ENCODE data around the gene RTN4. TPM values are rescaled to one million over a fixed set of nuclear protein-coding genes. Genes with fewer than 3 reads are reported as not detected.
"Not testable (repeated sequence)": the region's sequence is repeated elsewhere in the genome, so short reads cannot be mapped to it uniquely, and the experiment has no call there.

Gene RTN4, protein sequence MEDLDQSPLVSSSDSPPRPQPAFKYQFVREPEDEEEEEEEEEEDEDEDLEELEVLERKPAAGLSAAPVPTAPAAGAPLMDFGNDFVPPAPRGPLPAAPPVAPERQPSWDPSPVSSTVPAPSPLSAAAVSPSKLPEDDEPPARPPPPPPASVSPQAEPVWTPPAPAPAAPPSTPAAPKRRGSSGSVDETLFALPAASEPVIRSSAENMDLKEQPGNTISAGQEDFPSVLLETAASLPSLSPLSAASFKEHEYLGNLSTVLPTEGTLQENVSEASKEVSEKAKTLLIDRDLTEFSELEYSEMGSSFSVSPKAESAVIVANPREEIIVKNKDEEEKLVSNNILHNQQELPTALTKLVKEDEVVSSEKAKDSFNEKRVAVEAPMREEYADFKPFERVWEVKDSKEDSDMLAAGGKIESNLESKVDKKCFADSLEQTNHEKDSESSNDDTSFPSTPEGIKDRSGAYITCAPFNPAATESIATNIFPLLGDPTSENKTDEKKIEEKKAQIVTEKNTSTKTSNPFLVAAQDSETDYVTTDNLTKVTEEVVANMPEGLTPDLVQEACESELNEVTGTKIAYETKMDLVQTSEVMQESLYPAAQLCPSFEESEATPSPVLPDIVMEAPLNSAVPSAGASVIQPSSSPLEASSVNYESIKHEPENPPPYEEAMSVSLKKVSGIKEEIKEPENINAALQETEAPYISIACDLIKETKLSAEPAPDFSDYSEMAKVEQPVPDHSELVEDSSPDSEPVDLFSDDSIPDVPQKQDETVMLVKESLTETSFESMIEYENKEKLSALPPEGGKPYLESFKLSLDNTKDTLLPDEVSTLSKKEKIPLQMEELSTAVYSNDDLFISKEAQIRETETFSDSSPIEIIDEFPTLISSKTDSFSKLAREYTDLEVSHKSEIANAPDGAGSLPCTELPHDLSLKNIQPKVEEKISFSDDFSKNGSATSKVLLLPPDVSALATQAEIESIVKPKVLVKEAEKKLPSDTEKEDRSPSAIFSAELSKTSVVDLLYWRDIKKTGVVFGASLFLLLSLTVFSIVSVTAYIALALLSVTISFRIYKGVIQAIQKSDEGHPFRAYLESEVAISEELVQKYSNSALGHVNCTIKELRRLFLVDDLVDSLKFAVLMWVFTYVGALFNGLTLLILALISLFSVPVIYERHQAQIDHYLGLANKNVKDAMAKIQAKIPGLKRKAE
- total RNA-seq: 100 to 1,000 TPM; 126 to 161 TPM

DNA sequence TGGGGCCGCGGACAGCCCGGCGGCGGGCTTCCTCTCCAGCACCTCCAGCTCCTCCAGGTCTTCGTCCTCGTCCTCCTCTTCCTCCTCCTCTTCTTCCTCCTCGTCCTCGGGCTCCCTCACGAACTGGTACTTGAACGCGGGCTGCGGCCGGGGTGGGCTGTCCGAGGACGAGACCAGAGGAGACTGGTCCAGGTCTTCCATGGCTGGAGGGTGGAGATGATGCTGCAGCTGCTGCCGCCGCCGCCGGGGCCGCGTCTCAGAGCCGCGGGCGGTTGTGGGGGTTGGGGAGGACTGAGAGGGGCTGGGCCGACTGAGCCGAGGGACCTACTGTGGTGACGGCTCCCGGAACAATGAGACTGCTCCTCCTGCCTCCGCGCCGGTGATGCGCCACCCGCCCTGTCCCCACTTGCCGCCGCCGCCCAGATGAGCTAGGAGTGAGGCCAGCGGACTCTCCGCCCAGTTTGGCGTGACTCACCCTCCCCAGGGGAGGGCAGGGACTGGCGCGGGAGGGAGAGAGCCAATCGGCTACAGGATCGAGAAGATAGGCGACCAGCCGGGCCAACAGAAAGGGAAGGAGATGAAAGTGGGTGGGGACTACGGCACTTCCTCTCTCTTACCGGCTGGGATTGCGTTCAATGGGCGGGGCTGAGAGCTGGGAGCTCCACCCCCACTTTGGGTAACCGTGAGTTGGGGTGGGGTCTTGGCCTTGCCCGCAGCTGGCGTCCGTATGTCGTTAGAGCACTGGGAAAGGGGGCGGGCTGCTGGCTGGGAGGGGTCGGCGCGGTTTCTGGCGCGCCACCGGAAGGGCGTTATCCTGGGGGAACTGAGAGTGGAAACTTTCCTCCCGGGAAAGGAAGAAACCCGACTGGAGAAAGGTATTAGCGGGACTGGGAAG is at the start of gene RTN4:
Gene RTN4, minus strand, starts transcription at position 352 of the 895 bp plus-strand sequence. Its CDS starts 151 bp downstream, at position 201.
- DNase-seq (ENCODE audit: low spot score): peak; percentile 100
- Mint-ChIP-seq H3K9me3 (no peaks in the 10 kb centered on the region), H3K4me3 (peak within 1 kb of the TSS; percentile 99), H3K4me1 (ENCODE audit: low read depth in 2 of 2) (peaks cover 46 to 49% of the 10 kb centered on the region in 2 donors), H3K27me3 (no peaks in the 10 kb centered on the region), H3K36me3 (peaks cover 5% of the 10 kb centered on the region), H3K27ac (peak within 1 kb of the TSS; percentile 100)
- ATAC-seq: peak; percentile 97

- Mint-ChIP-seq H3K36me3 (no peaks in the 10 kb centered on the region), H3K27ac (no peak overlapping the region), H3K9me3 (no peaks in the 10 kb centered on the region), H3K4me1 (ENCODE audit: low read depth in 2 of 2) (peaks cover 8 to 11% of the 10 kb centered on the region in 2 donors), H3K27me3 (no peaks in the 10 kb centered on the region), H3K4me3 (no peak overlapping the region)
- DNase-seq (ENCODE audit: low spot score) (no peak), ATAC-seq (no peak)
Observed at GRCh38 chr2:55099493-55099877, 49.2 kb upstream of the RTN4 start.

GRCh38 chr2:55097461-55098410 is 47.5 kb upstream of the RTN4 start:
- Mint-ChIP-seq H3K9me3 (no peaks in the 10 kb centered on the region), H3K4me1 (ENCODE audit: low read depth in 2 of 2) (peaks cover 8 to 11% of the 10 kb centered on the region in 2 donors), H3K4me3 (no peak overlapping the region), H3K27me3 (no peaks in the 10 kb centered on the region), H3K36me3 (no peaks in the 10 kb centered on the region), H3K27ac (no peak overlapping the region)
- DNase-seq (ENCODE audit: low spot score) (no peak), ATAC-seq (no peak)

- DNase-seq (ENCODE audit: low spot score) (no peak), ATAC-seq (no peak)
- Mint-ChIP-seq H3K9me3 (no peaks in the 10 kb centered on the region), H3K27ac (no peak overlapping the region), H3K27me3 (no peaks in the 10 kb centered on the region), H3K4me1 (ENCODE audit: low read depth in 2 of 2) (peaks cover 8 to 11% of the 10 kb centered on the region in 2 donors), H3K4me3 (no peak overlapping the region), H3K36me3 (no peaks in the 10 kb centered on the region)
Observed at GRCh38 chr2:55097082-55097460, 46.8 kb upstream of the RTN4 start.

GRCh38 chr2:55096586-55096985 is 46.3 kb upstream of the RTN4 start:
- Mint-ChIP-seq H3K4me3 (no peak overlapping the region), H3K36me3 (no peaks in the 10 kb centered on the region), H3K27ac (no peak overlapping the region), H3K9me3 (no peaks in the 10 kb centered on the region), H3K4me1 (ENCODE audit: low read depth in 2 of 2) (peaks cover 8 to 11% of the 10 kb centered on the region in 2 donors), H3K27me3 (no peaks in the 10 kb centered on the region)
- no peak for DNase-seq (ENCODE audit: low spot score)
- ATAC-seq: no peak

DNA sequence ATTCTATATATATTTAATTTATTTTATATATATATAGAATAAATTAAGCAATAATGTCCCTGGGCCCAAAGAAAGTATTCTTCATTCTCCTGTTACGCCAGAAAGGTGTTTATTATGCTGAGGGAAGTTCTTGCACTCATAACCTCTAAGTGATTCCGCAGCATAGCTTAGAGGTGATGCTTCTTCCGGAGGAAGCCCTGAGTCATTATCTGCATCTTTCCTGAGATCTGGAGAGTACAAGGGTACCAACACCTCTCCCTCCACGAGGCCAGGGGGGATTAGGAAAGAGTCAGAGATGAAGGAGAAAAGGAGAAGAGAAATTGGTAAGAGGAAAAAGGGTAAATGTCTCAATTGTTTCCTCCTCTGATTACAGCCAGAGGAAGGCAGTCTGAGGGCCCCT is 43.1 kb upstream of the RTN4 start:
- ATAC-seq (no peak), DNase-seq (ENCODE audit: low spot score) (no peak)
- Mint-ChIP-seq H3K27ac (no peak overlapping the region), H3K4me3 (no peak overlapping the region), H3K36me3 (no peaks in the 10 kb centered on the region), H3K9me3 (no peaks in the 10 kb centered on the region), H3K4me1 (ENCODE audit: low read depth in 2 of 2) (no peaks in the 10 kb centered on the region), H3K27me3 (peaks cover 7 to 8% of the 10 kb centered on the region in 2 donors)

GRCh38 chr2:55092439-55092838 is 42.2 kb upstream of the RTN4 start:
- DNase-seq (ENCODE audit: low spot score): no peak
- no peaks in the 10 kb centered on the region for H3K4me1 Mint-ChIP-seq (ENCODE audit: low read depth in 2 of 2)
- H3K36me3 Mint-ChIP-seq: no peaks in the 10 kb centered on the region
- H3K4me3 Mint-ChIP-seq: no peak overlapping the region
- H3K27ac Mint-ChIP-seq: no peak overlapping the region
- H3K9me3 Mint-ChIP-seq: no peaks in the 10 kb centered on the region
- no peak for ATAC-seq
- peaks cover 7 to 8% of the 10 kb centered on the region in 2 donors for H3K27me3 Mint-ChIP-seq

GRCh38 chr2:55091681-55092080 is 41.4 kb upstream of the RTN4 start:
- DNase-seq (ENCODE audit: low spot score); H3K9me3 Mint-ChIP-seq; H3K36me3 Mint-ChIP-seq; H3K4me3 Mint-ChIP-seq; H3K27me3 Mint-ChIP-seq; H3K27ac Mint-ChIP-seq; ATAC-seq; H3K4me1 Mint-ChIP-seq (ENCODE audit: low read depth in 2 of 2): not testable (repeated sequence)

GRCh38 chr2:55090702-55091101 is 40.5 kb upstream of the RTN4 start:
- no peaks in the 10 kb centered on the region for H3K36me3 Mint-ChIP-seq
- H3K4me1 Mint-ChIP-seq (ENCODE audit: low read depth in 2 of 2): no peaks in the 10 kb centered on the region
- H3K9me3 Mint-ChIP-seq: no peaks in the 10 kb centered on the region
- no peak for DNase-seq (ENCODE audit: low spot score)
- H3K27me3 Mint-ChIP-seq: peaks cover 7 to 8% of the 10 kb centered on the region in 2 donors
- H3K27ac Mint-ChIP-seq: no peak overlapping the region
- ATAC-seq: no peak
- H3K4me3 Mint-ChIP-seq: no peak overlapping the region

DNA sequence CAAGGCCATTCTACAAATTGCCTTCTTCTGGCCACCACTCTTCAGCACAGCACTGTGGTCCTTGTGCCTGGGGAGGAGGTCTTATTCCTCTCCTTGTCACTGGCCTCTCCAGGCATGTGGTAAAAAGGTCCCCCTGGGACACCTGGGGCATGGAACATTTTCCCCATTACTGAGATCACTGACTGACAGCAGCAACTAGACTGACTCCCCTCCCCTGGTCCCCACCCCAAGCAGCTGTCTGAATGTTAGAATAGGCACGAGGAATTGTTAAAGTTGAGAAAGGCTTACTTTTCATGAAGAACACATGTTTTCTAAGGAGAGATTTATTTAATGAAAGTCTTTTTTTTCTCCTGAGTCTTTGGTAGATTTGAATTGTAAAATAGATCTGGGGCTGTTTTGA is 39.5 kb upstream of the RTN4 start:
- H3K36me3 Mint-ChIP-seq: no peaks in the 10 kb centered on the region
- ATAC-seq (no peak), DNase-seq (ENCODE audit: low spot score) (no peak)
- peaks cover 7 to 8% of the 10 kb centered on the region in 2 donors for H3K27me3 Mint-ChIP-seq
- H3K4me1 Mint-ChIP-seq (ENCODE audit: low read depth in 2 of 2): no peaks in the 10 kb centered on the region
- no peaks in the 10 kb centered on the region for H3K9me3 Mint-ChIP-seq
- H3K4me3 Mint-ChIP-seq: no peak overlapping the region
- no peak overlapping the region for H3K27ac Mint-ChIP-seq

DNA sequence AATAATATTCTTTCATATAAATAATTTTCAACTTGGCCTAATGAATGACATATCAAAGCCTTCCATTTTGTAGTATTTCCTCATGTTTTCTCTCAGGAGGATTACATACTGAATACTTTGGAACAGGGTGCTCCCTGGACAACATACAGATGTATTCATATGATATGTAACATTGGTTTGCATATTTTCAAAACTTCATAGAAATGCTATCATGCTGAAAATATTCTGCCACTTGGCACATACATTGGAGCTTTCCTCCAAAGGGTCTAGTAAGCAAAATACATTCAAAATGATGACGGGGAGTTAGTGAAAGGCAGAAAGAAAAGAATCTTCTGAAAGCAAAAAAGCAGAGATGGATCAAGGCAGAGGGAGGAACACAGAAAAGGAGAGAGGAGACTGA is 38.1 kb upstream of the RTN4 start:
- peaks cover 7 to 8% of the 10 kb centered on the region in 2 donors for H3K27me3 Mint-ChIP-seq
- no peak overlapping the region for H3K4me3 Mint-ChIP-seq
- no peaks in the 10 kb centered on the region for H3K4me1 Mint-ChIP-seq (ENCODE audit: low read depth in 2 of 2)
- no peak overlapping the region for H3K27ac Mint-ChIP-seq
- no peaks in the 10 kb centered on the region for H3K36me3 Mint-ChIP-seq
- DNase-seq (ENCODE audit: low spot score): no peak
- H3K9me3 Mint-ChIP-seq: no peaks in the 10 kb centered on the region
- ATAC-seq: no peak

DNA sequence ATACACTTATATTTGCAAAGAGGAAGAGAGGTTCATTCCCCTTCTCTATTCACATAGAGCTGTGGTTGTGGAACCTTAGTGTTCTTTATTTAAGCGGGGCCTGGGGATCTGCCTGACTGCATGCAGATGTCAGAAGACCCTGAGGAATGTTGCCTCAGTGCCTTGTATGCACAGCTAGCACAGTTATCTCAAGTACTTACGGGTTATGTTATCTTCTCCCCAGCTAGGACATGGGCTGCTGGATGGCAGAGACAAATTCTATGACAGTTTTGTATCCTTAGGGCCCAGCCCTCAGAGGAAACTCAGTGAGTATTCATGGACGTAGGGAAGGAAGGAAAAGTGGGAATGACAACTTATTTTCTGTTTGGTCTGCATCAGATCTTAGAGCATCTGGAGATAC is 37.7 kb upstream of the RTN4 start:
- ATAC-seq: no peak
- Mint-ChIP-seq H3K4me3 (no peak overlapping the region), H3K27me3 (peaks cover 7 to 8% of the 10 kb centered on the region in 2 donors), H3K4me1 (ENCODE audit: low read depth in 2 of 2) (no peaks in the 10 kb centered on the region), H3K36me3 (no peaks in the 10 kb centered on the region), H3K9me3 (no peaks in the 10 kb centered on the region), H3K27ac (no peak overlapping the region)
- no peak for DNase-seq (ENCODE audit: low spot score)
